GM23338 (cell line): ENCODE measurements around the gene GPRASP1.

Source experiments
- CREB1 ChIP-seq: fragments of 250-450 bp; sonication (Bioruptor Pico); IDR thresholded peaks from 2 replicates; pipeline ENCODE4 v1.5.0; 2020; ENCODE audit warnings: low read depth, mild to moderate bottlenecking, moderate library complexity
- CTCF ChIP-seq, 2 experiments: fragments of 200-600 bp in 1 of 2; sonication (generic) in 1 of 2; conservative IDR thresholded peaks; 2 replicates each; pipeline versions ENCODE4 v1.5.1 to v1.6.1; 2016 to 2017; ENCODE audit warnings: antibody characterized with exemption in 2 of 2, low read depth in 2 of 2, mild to moderate bottlenecking in 2 of 2, moderate library complexity in 1 of 2
- ETS1 ChIP-seq: IDR thresholded peaks from 2 replicates; pipeline ENCODE4 v1.6.1; 2016; ENCODE audit warnings: antibody characterized with exemption
- EZH2 ChIP-seq: fragments of 200-600 bp; sonication (generic); IDR thresholded peaks from one replicate; pipeline ENCODE4 v1.8.0; 2017; ENCODE audit warnings: antibody characterized with exemption, mild to moderate bottlenecking, low read depth; ENCODE audit not compliant: unreplicated experiment
- EZH2phosphoT487 ChIP-seq: fragments of 200-600 bp; sonication (generic); IDR thresholded peaks from one replicate; pipeline ENCODE4 v1.8.1; 2018; ENCODE audit warnings: antibody characterized with exemption; ENCODE audit not compliant: unreplicated experiment
- JUNB ChIP-seq: IDR thresholded peaks from one replicate; pipeline ENCODE4 v1.6.1; 2016; ENCODE audit warnings: antibody characterized with exemption; ENCODE audit not compliant: unreplicated experiment
- POLR2AphosphoS5 ChIP-seq: IDR thresholded peaks from 2 replicates; pipeline ENCODE4 v1.6.1; 2016; ENCODE audit warnings: antibody characterized with exemption, low read depth
- REST ChIP-seq: IDR thresholded peaks from one replicate; pipeline ENCODE4 v1.6.1; 2018; ENCODE audit warnings: antibody characterized with exemption; ENCODE audit not compliant: unreplicated experiment
- STAT1 ChIP-seq: IDR thresholded peaks from one replicate; pipeline ENCODE4 v1.6.1; 2016; ENCODE audit warnings: antibody characterized with exemption; ENCODE audit not compliant: unreplicated experiment
- ZNF331 ChIP-seq: fragments of 250-450 bp; sonication (Bioruptor Pico); IDR thresholded peaks from 2 replicates; pipeline ENCODE4 v1.5.0; 2020; ENCODE audit warnings: low read depth, mild to moderate bottlenecking, moderate library complexity
- ZNF462 ChIP-seq: fragments of 250-450 bp; sonication (Bioruptor Pico); IDR thresholded peaks from 2 replicates; pipeline ENCODE4 v1.5.0; 2020; ENCODE audit warnings: mild to moderate bottlenecking, moderate library complexity

- TF ChIP-seq CTCF (conservative IDR thresholded peaks at IDR 0.05; ENCODE audit: low read depth in 2 of 2) (no peak), EZH2 (no peak), CREB1 (CRISPR knock-in tag) (no peak), EZH2phosphoT487 (no peak), POLR2AphosphoS5 (no peak), REST (no peak), ETS1 (no peak), JUNB (no peak), ZNF462 (CRISPR knock-in tag) (no peak), STAT1 (no peak), ZNF331 (no peak)
Measured at GRCh38 chrX:102650903-102651241, 411 bp upstream of the GPRASP1 start.
